GM23338 (cell line): ENCODE results near the gene HIVEP2.

Source experiments
- CREB1 ChIP-seq: fragments of 250-450 bp; sonication (Bioruptor Pico); IDR thresholded peaks from 2 replicates; pipeline ENCODE4 v1.5.0; 2020; ENCODE audit warnings: low read depth, mild to moderate bottlenecking, moderate library complexity
- ETS1 ChIP-seq: IDR thresholded peaks from 2 replicates; pipeline ENCODE4 v1.6.1; 2016; ENCODE audit warnings: antibody characterized with exemption
- EZH2 ChIP-seq: fragments of 200-600 bp; sonication (generic); IDR thresholded peaks from one replicate; pipeline ENCODE4 v1.8.0; 2017; ENCODE audit warnings: antibody characterized with exemption, mild to moderate bottlenecking, low read depth; ENCODE audit not compliant: unreplicated experiment
- EZH2phosphoT487 ChIP-seq: fragments of 200-600 bp; sonication (generic); IDR thresholded peaks from one replicate; pipeline ENCODE4 v1.8.1; 2018; ENCODE audit warnings: antibody characterized with exemption; ENCODE audit not compliant: unreplicated experiment
- JUNB ChIP-seq: IDR thresholded peaks from one replicate; pipeline ENCODE4 v1.6.1; 2016; ENCODE audit warnings: antibody characterized with exemption; ENCODE audit not compliant: unreplicated experiment
- NANOG ChIP-seq: IDR thresholded peaks from 2 replicates; pipeline ENCODE4 v1.6.1; 2016; ENCODE audit warnings: antibody characterized with exemption, borderline replicate concordance
- POLR2AphosphoS5 ChIP-seq: IDR thresholded peaks from 2 replicates; pipeline ENCODE4 v1.6.1; 2016; ENCODE audit warnings: antibody characterized with exemption, low read depth
- REST ChIP-seq: IDR thresholded peaks from one replicate; pipeline ENCODE4 v1.6.1; 2018; ENCODE audit warnings: antibody characterized with exemption; ENCODE audit not compliant: unreplicated experiment
- STAT1 ChIP-seq: IDR thresholded peaks from one replicate; pipeline ENCODE4 v1.6.1; 2016; ENCODE audit warnings: antibody characterized with exemption; ENCODE audit not compliant: unreplicated experiment
- ZNF462 ChIP-seq: fragments of 250-450 bp; sonication (Bioruptor Pico); IDR thresholded peaks from 2 replicates; pipeline ENCODE4 v1.5.0; 2020; ENCODE audit warnings: mild to moderate bottlenecking, moderate library complexity
- TF ChIP-seq, protein P1 (sequence below), 2 experiments: fragments of 200-600 bp in 1 of 2; sonication (generic) in 1 of 2; conservative IDR thresholded peaks; 2 replicates each; pipeline versions ENCODE4 v1.5.1 to v1.6.1; 2016 to 2017; ENCODE audit warnings: antibody characterized with exemption in 2 of 2, low read depth in 2 of 2, mild to moderate bottlenecking in 2 of 2, moderate library complexity in 1 of 2

- TF ChIP-seq, protein P1, sequence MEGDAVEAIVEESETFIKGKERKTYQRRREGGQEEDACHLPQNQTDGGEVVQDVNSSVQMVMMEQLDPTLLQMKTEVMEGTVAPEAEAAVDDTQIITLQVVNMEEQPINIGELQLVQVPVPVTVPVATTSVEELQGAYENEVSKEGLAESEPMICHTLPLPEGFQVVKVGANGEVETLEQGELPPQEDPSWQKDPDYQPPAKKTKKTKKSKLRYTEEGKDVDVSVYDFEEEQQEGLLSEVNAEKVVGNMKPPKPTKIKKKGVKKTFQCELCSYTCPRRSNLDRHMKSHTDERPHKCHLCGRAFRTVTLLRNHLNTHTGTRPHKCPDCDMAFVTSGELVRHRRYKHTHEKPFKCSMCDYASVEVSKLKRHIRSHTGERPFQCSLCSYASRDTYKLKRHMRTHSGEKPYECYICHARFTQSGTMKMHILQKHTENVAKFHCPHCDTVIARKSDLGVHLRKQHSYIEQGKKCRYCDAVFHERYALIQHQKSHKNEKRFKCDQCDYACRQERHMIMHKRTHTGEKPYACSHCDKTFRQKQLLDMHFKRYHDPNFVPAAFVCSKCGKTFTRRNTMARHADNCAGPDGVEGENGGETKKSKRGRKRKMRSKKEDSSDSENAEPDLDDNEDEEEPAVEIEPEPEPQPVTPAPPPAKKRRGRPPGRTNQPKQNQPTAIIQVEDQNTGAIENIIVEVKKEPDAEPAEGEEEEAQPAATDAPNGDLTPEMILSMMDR (conservative IDR thresholded peaks at IDR 0.05; ENCODE audit: low read depth in 2 of 2): no peak
- TF ChIP-seq EZH2 (no peak), STAT1 (no peak), ZNF462 (CRISPR knock-in tag) (no peak), JUNB (no peak), POLR2AphosphoS5 (no peak), ETS1 (no peak), REST (no peak), CREB1 (CRISPR knock-in tag) (no peak), NANOG (no peak), EZH2phosphoT487 (no peak)
These were observed 209.8 kb downstream of the HIVEP2 start for GRCh38 chr6:142735204-142735603.
